ENCODE data around the gene PTPRN2. TPM values are rescaled to one million over a fixed set of nuclear protein-coding genes. Genes with fewer than 3 reads are reported as not detected.

PTPRN2 gene
- total and polyA plus RNA-seq, 2 of the 8 experiments (the other 6 are each of a cell fraction or from before 2014, with no cell fraction given): 2.6 to 4.5 TPM

DNA sequence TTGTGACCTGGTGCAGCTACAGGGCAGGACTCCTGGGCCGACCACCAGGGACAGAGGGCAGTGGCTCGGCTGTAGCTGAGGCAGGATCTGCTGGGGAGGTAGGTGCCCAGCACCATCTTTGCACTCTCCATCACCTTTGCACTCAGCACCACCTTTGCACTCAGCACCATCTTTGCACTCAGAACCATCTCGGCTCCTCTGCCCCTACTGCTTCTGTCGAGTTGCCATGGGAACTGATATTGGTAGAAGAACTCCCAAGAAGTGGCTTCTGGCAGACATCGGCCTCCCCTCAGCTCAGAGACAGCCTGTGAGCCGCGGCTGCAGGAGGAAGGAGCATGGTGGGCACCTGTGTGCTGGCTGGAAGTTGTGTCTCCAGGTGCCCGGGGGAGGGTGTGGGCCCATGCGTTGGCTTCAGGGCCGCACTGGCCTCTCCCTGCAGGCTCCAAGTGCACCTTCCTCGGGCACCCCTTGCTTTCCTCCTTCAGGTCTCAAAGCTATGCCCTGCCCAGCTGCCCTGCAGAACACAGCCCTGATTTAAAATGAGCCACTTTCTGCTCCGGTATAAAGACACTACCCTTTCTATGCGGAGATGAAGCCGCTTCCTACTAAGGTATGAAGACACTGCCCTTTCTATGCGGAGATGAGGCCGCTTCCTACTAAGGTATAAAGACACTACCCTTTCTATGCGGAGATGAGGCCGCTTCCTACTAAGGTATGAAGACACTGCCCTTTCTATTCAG, 514.5 kb downstream of the PTPRN2 start:
- 87% methylated on average over 17 of the region's 18 CpGs; no CpG with 5 or more reads in 1 of the 2 experiments for WGBS, 2 experiments (ENCODE audit: extremely low coverage in 1 of 2, insufficient coverage in 1 of 2, insufficient read length in 1 of 2, insufficient replicate concordance in 2 of 2, low coverage in 1 of 2, low lambda C conversion rate in 2 of 2, missing lambda C conversion rate in 1 of 2)
- Histone ChIP-seq H4K20me1 (replicated peaks in 1 of 2; ENCODE audit: control insufficient read depth in 1 of 2, insufficient read depth in 2 of 2, low read length in 2 of 2) (no peaks in the 10 kb centered on the region), H3K36me3 (ENCODE audit: control insufficient read depth in 2 of 4, insufficient read depth in 4 of 4, low read length in 3 of 4) (no peaks in the 10 kb centered on the region), H3K79me2 (ENCODE audit: control insufficient read depth in 1 of 2, insufficient read depth in 2 of 2, low read length in 2 of 2) (no peaks in the 10 kb centered on the region), H3K18ac (ENCODE audit: extremely low read depth, low read length) (no peak overlapping the region), H3K79me1 (ENCODE audit: low read depth, low read length) (no peaks in the 10 kb centered on the region), H3K9ac (replicated peaks in 1 of 4; ENCODE audit: extremely low read depth in 1 of 4, low read depth in 3 of 4, low read length in 3 of 4) (no peak overlapping the region), H2AFZ (ENCODE audit: low read length) (no peak overlapping the region), H3K4me3 (ENCODE audit: extremely low read depth in 1 of 4, insufficient read depth in 2 of 4, low read depth in 3 of 4, low read length in 4 of 4) (no peak overlapping the region), H3K4ac (replicated peaks; ENCODE audit: insufficient read length, low read depth, low read length) (no peak overlapping the region), H3K23ac (ENCODE audit: insufficient read length) (no peak overlapping the region), H2AK5ac (ENCODE audit: low read depth, low read length) (no peak overlapping the region), H2BK15ac (ENCODE audit: low read length) (no peak overlapping the region), H2BK12ac (ENCODE audit: low read depth, low read length) (no peak overlapping the region), H3K9me3 (ENCODE audit: insufficient read depth in 2 of 2, low read depth in 1 of 2, low read length in 1 of 2) (peaks cover 14 to 68% of the 10 kb centered on the region in 2 experiments), H3K23me2 (ENCODE audit: low read depth, low read length) (no peaks in the 10 kb centered on the region), H3K4me2 (ENCODE audit: insufficient read depth in 1 of 2, low read depth in 2 of 2, low read length in 2 of 2) (no peak overlapping the region), H3K56ac (replicated peaks; ENCODE audit: insufficient read length, low read depth, low read length) (no peak overlapping the region), H4K5ac (ENCODE audit: insufficient read length, low read depth, low read length) (no peak overlapping the region), H2BK20ac (ENCODE audit: low read length) (no peak overlapping the region), H3K4me1 (replicated peaks in 1 of 4; ENCODE audit: control insufficient read depth in 3 of 4, insufficient read depth in 4 of 4, low read length in 3 of 4) (no peaks in the 10 kb centered on the region), H4K8ac (ENCODE audit: extremely low read depth, insufficient read depth, low read length) (no peak overlapping the region), H3K14ac (ENCODE audit: insufficient read length) (no peak overlapping the region), H2BK5ac (ENCODE audit: low read depth, low read length) (no peak overlapping the region), H3K27ac (ENCODE audit: low read depth, low read length) (no peak overlapping the region), H2BK120ac (replicated peaks; ENCODE audit: low read depth, low read length) (no peak overlapping the region), H4K91ac (replicated peaks; ENCODE audit: insufficient read length, low read length) (no peak overlapping the region), H3K27me3 (replicated peaks in 1 of 4; ENCODE audit: control insufficient read depth in 3 of 4, extremely low read depth in 1 of 4, insufficient read depth in 3 of 4, low read length in 3 of 4) (no peaks in the 10 kb centered on the region)
- CTCF ChIA-PET (ENCODE audit: partially characterized antibody): interaction anchor here (1.0 kb wide), 1 partner anchor 54 kb away, joined by 3 read pairs; no protein-coding TSS in a partner anchor
- TF ChIP-seq GABPA (IDR thresholded peaks at IDR 0.05; ENCODE audit: borderline replicate concordance, insufficient read depth, low read length): no peak
- POLR2A ChIA-PET (ENCODE audit: partially characterized antibody): no interaction called here
- FAIRE-seq: no peak
- no peak for DNase-seq (ENCODE audit: low read depth in 1 of 2, low spot score in 2 of 2)

Data from H1 (cell line).